Measurements from ENCODE around the gene THSD7A. TPM values are rescaled to one million over a fixed set of nuclear protein-coding genes. Genes with fewer than 3 reads are reported as not detected.

Gene THSD7A
- total RNA-seq, 1 experiment from 2014 or later: 4.0 TPM

DNA sequence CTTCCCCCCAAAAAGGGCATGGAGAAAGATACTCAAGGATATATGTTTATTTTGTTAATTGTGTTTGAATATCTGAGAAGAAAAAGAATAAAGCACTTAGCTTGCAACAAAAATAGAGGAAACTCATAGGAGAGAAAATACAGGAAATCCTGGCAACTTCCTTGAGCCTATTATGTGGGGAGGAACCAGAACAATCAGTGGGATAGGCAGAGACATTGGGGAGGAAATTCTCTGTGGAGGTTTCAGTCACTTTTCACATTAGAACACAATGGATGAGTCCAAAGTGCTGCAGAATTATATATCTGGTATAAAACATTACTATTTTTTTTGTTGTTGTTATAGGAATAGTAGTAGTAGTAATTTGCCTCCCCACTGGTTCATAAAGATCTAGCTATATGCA, 240.1 kb downstream of the THSD7A start:
- no peak for DNase-seq
- H3K9me2 ChIP-seq (ENCODE audit: insufficient read depth): no peaks in the 10 kb centered on the region
- H3K4me3 ChIP-seq: no peak overlapping the region
- BruUV-seq (replicated peaks): no TSS peak
- no peak for TF ChIP-seq EZH2 (IDR thresholded peaks at IDR 0.05; ENCODE audit: low read depth)
- TF ChIP-seq CTCF (conservative IDR thresholded peaks at IDR 0.05): no peak
- H3K79me2 ChIP-seq (ENCODE audit: low read depth): no peaks in the 10 kb centered on the region
- H3K9me3 ChIP-seq (ENCODE audit: insufficient read depth, low read depth): no peaks in the 10 kb centered on the region
- no peak overlapping the region for H2AFZ ChIP-seq
- no peak overlapping the region for H3K4me2 ChIP-seq
- ChIA-PET POLR2A (ENCODE audit: unreplicated experiment) (no interaction called here), CTCF (no interaction called here)
- H3K27me3 ChIP-seq (ENCODE audit: insufficient read depth, low read depth): no peaks in the 10 kb centered on the region
- H3K36me3 ChIP-seq (ENCODE audit: low read depth): no peaks in the 10 kb centered on the region
- no peaks in the 10 kb centered on the region for H4K20me1 ChIP-seq (ENCODE audit: insufficient read depth)
- no peaks in the 10 kb centered on the region for H3K4me1 ChIP-seq (replicated peaks; ENCODE audit: insufficient read depth)
- intact Hi-C loops (cut with micrococcal nuclease; ENCODE audit: unreplicated experiment): no loop called here
- no peak overlapping the region for H3K27ac ChIP-seq
- H3F3A ChIP-seq (ENCODE audit: insufficient read depth, low read depth): no peaks in the 10 kb centered on the region

- Histone ChIP-seq H3K79me2 (ENCODE audit: low read depth) (no peaks in the 10 kb centered on the region), H3K4me2 (no peak overlapping the region), H3K4me1 (replicated peaks; ENCODE audit: insufficient read depth) (no peaks in the 10 kb centered on the region), H3K9me3 (ENCODE audit: insufficient read depth, low read depth) (no peaks in the 10 kb centered on the region), H3F3A (ENCODE audit: insufficient read depth, low read depth) (no peaks in the 10 kb centered on the region), H3K36me3 (ENCODE audit: low read depth) (no peaks in the 10 kb centered on the region), H3K27ac (no peak overlapping the region), H3K9me2 (ENCODE audit: insufficient read depth) (no peaks in the 10 kb centered on the region), H3K27me3 (ENCODE audit: insufficient read depth, low read depth) (no peaks in the 10 kb centered on the region), H2AFZ (no peak overlapping the region), H3K4me3 (no peak overlapping the region), H4K20me1 (ENCODE audit: insufficient read depth) (no peaks in the 10 kb centered on the region)
- BruUV-seq (replicated peaks): no TSS peak
- ChIA-PET POLR2A (ENCODE audit: unreplicated experiment) (no interaction called here), CTCF (no interaction called here)
- TF ChIP-seq CTCF (conservative IDR thresholded peaks at IDR 0.05): no peak
- no peak for TF ChIP-seq EZH2 (IDR thresholded peaks at IDR 0.05; ENCODE audit: low read depth)
- DNase-seq: no peak
- intact Hi-C loops (cut with micrococcal nuclease; ENCODE audit: unreplicated experiment): no loop called here
Observed at GRCh38 chr7:11591055-11591633, 240.9 kb downstream of the THSD7A start.

DNA sequence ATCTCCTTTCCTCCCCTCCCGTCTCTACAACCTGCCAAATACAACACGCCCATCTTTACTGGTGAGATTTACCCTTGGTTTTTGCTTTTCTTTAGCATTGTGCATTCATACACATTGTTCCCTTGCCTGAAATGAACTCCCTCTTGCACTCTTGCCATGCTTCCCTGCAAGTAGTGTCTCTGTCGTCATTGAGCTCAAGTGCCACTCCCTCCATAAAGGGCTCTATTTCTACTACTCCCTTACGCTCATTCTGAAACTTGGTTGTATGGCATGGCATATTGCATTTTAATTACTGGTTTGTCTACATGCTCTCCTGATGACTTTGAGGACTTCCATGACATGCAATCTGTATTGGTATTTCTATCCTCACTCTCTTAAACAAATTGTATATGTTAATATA, 242.7 kb downstream of the THSD7A start:
- H4K20me1 ChIP-seq (ENCODE audit: insufficient read depth): no peaks in the 10 kb centered on the region
- intact Hi-C loops (cut with micrococcal nuclease; ENCODE audit: unreplicated experiment): no loop called here
- no peaks in the 10 kb centered on the region for H3K79me2 ChIP-seq (ENCODE audit: low read depth)
- H2AFZ ChIP-seq: no peak overlapping the region
- no peak overlapping the region for H3K27ac ChIP-seq
- no peaks in the 10 kb centered on the region for H3K9me2 ChIP-seq (ENCODE audit: insufficient read depth)
- no peaks in the 10 kb centered on the region for H3K36me3 ChIP-seq (ENCODE audit: low read depth)
- DNase-seq: no peak
- BruUV-seq (replicated peaks): no TSS peak
- H3K4me2 ChIP-seq: no peak overlapping the region
- H3K27me3 ChIP-seq (ENCODE audit: insufficient read depth, low read depth): no peaks in the 10 kb centered on the region
- CTCF ChIA-PET: no interaction called here
- H3K9me3 ChIP-seq (ENCODE audit: insufficient read depth, low read depth): no peaks in the 10 kb centered on the region
- H3F3A ChIP-seq (ENCODE audit: insufficient read depth, low read depth): no peaks in the 10 kb centered on the region
- POLR2A ChIA-PET (ENCODE audit: unreplicated experiment): no interaction called here
- H3K4me3 ChIP-seq: no peak overlapping the region
- H3K4me1 ChIP-seq (replicated peaks; ENCODE audit: insufficient read depth): no peaks in the 10 kb centered on the region
- no peak for TF ChIP-seq EZH2 (IDR thresholded peaks at IDR 0.05; ENCODE audit: low read depth)
- TF ChIP-seq CTCF (conservative IDR thresholded peaks at IDR 0.05): no peak
